GM19099 (cell line): ENCODE results near the gene ASB8.

Source experiments
- POLR2A ChIP-seq: IDR thresholded peaks from 3 replicates; pipeline ENCODE4 v1.6.1; 2011; ENCODE audit warnings: low read depth; ENCODE audit not compliant: insufficient read length; ENCODE audit errors: extremely low read depth

The ASB8 gene

DNA sequence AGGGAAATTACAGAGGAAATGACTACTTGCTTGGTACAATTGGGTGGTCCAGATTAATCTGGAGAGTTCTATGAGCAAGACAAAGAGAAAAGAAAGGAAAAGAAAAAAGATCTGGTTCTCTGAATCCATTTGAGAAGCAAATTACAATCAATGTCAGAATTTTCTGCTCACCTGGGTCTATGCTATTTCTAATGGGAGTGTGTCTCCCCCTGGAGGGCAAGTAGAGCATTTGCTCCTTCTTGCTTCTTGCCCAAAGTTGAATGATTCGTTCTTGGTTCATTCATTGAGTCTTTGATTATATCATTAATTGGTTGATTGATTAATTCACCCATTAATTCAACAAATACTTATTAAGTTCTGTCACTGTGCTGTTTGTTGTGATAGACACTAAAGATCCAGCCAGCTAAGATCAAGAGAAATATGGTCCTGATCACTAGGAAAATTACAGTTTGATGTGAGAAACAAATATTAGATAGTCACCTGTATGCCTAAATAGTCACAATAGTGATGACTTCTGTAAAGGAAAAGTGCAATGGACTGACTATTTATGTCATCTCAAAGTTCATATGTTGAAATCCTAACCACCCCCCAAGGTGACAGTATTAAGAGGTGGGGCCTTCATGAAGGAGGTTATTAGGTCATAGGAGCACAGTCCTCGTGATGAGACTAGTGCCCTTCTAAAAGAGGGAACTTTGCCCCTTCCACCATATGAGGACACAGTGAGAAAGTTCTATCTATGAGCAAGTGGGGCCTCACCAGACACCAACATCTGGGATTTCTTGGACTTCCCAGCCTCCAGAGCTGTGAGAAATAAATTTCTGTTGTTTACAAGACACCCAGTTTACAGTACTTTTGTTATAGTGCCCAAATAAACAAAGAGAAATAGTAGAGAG is 8.0 kb upstream of the ASB8 start:
- TF ChIP-seq POLR2A: no peak

DNA sequence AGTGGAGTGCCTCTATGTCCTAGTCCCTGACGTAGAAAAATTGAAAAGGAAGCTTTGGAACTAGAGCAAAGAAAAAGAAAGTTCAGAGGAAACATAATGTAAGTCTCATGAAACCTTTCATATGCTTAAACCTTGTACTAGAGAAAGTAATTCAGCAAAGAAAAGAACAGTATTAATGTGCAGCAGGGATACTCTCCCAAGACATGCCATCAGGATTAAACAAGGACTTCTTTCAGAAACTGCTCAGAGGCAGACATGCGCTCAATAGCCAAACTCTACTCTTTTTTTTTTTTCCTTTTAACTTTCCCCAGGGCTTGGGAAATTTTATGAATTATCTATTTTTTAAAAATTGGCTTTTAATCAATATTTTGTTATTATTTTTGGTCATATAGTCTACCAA is 7.1 kb upstream of the ASB8 start:
- TF ChIP-seq POLR2A: no peak

DNA sequence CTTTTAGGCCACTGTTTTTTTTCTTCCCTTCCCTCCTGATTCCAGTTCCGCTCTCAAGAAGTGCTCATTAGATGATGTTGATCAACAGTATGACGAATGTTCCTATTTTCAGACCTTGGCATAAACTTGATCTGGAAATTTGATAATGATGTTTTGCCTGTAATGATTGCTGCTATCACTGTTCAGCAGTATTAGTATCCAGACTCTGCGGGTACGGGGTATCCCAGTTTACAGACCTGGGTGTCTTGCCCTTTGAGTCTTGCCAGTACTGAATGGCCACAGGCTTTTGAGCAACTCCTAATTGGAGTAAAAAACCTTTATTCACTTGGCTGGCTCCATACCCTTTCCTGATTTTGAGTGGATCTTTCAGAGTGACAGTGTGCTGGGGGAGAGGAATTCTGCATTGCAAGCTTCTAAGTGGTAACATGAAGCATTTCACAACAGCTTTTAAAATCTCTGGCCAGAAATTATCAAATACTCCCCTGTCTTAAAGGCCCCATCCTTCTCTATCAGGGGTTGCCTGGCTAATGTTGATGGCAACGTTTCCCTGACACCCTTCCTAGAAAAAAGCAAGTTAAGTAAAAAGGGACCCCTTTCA is 5.9 kb upstream of the ASB8 start:
- TF ChIP-seq POLR2A: no peak

DNA sequence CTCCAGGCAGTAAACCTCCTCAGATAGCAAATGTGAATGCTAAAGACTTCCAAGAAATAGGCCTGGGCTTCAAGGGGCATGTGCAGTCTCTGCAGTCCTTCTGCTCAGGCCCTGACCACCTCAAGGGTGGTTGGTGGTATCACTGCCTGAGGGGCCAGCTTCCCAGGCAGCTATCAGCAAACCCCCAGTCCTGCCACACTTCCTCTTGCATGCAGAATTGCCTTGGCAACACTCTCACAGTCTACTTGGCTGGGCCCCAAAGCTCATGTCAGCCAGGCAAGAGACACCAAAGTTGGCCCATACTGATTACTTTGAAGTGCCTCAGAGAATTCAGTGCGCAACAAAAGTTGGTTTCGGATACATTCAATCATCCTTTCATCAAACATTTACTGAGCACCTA is 3.5 kb upstream of the ASB8 start:
- no peak for TF ChIP-seq POLR2A

DNA sequence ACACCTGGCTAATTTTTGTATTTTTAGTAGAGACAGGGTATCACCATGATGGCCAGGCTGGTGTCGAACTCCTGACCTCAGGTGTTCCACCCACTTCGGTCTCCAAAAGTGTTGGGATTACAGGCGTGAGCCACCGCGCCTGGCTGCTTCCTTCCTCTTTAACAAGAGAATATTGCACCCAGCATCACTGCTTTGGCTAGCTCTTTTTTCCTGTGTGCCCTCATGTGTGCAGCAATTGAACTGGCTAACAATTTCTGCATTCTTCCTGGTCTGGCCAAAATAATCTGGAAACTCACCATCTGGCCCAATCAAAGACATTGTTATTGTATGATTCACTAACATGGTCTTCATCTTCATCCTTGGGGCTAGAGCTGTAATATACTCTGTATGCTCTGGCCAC is 2.7 kb upstream of the ASB8 start:
- no peak for TF ChIP-seq POLR2A

DNA sequence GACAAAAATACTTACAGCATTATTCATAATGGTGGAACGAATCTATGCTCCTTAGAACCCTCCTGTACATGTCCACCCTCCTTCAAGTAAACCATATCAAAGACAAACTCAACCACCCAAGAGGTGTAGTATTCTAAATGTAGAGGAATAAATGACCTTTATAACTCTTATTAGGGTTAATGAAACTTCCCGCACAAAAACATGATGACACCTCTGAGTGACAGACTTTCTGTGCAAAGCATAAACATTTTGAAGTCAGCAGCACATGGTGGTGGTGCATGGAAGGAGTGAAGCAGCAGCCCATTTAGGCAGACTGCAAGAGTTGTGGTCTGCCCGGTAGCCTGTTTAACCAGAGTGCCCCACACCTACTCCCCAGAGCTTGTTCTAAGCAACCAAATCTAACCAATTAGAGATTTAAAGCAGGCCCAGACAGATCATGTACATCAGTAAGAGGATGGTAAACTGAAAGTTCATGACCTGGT is 615 bp upstream of the ASB8 start:
- TF ChIP-seq POLR2A: no peak

DNA sequence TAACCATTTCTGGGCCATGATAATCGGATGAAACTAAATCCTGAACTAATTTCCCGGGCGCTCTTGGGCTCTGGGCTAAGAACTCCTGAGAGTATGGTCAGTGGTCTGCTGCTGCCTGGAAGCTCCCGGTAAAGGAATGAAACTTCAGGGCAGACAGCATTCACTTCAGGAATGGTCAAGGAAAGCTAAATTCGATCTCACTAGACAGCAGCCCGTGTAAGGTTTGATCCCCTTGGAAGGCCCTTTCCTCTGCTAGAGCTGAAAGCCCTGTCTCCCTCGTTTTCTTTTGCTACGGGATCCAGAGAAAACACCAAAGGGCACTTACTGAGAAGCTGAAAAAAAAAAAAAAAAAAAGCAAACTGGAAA is 680 bp downstream of the ASB8 start:
- no peak for TF ChIP-seq POLR2A

DNA sequence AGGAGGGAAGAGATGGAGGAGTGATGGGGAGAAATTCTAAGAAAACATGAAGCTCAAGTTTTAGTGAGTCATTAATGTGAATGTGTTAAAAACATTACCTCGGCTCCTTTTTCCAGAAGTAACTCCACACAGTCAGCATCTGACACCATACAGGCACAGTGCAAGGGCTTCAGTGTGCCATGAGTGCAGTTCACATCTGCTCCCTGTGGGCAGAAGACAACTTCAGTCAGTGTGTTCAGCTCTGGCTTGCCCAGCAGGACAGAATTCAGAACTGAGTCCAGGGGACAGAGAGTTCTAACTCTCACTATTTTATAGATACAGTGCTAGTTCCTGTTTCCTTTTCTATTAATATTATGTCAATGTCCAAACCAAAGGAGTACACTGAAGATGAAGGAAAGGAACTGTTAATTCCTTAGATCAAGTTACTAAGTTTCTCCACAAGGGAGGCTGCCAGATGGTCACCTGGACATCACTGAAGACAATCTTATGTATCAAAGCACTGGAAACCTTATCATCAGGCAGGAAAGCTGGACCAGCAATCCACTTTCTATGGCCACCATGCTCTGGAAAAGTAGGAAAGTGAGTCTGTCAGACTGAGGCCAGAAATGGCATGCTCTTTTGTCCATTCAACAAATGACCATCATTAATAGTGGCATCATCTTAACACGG is 6.1 kb downstream of the ASB8 start:
- no peak for TF ChIP-seq POLR2A

DNA sequence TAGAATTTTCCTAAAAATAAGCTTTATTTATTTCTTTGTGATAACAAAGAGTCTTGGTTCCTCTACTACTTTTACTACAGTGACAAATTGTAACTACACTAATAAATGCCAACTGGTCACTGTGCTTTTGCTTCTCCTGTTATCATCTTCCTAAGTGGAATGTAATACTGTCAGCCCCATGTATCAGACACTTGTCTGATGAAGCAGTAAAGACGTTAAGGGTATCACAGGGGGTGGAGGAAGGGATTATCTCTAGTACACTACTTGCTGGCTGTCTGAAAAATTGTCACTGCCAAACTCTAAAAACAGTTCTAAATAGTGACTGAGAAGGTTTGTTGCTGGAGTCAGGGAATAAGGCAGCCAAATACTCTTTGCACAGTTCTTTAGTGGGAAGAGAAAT is 11.3 kb downstream of the ASB8 start:
- TF ChIP-seq POLR2A: no peak

DNA sequence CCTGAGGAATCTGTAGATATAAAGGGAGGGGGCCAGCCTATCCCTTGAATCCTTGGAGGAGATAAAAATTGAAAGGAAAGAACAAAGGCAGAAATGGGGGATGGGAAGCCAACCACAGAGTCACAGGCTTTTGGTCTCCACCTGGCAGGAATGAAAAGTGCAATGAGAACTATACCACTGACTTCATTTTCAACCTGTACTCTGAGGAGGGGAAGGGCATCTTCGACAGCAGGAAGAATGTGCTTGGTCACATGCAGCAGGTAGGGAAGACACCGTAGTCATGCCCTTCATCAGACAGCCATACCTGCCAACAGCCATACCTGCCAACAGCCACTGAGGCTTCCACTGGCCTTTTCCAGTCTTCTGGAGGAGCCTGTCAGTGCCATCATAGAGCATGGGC is 13.4 kb downstream of the ASB8 start:
- TF ChIP-seq POLR2A: no peak

DNA sequence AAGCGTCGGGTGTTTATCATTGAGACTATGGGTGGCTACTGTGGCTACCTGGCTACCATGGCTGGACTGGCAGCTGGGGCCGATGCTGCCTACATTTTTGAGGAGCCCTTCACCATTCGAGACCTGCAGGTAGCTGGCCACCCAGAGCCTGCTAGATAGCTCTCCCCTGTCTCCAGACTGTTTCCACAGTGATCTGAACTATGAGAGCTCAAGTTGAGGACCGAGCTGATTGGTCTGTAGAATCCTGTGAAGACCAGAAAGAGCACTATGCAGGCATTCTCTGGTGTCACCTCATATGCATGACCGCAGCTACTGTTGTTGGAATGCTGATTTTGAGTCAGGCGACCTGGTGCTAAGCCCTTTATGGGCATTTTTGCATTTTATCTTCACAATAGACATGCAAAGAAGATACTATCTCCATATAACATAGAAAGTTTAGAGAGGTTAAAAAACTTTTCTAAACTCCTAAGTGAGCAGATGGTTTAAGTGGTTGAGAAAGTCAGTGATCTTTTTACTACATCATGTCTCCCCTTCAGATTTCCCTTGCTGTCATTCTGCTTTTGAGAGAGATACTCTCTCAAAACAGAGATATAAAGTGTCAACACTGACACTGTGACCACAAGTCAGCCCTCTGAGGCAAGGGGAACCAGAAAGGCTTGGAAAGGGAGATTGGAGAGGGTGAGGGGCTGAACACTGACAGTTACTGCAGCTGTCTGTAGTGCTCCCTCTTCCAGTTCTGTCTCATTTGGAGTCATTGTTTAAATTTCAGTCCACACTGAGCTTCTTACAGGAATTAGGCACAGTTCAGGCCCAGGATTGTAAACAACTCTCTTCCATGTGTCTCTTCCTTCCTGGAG is 14.3 kb downstream of the ASB8 start:
- no peak for TF ChIP-seq POLR2A

DNA sequence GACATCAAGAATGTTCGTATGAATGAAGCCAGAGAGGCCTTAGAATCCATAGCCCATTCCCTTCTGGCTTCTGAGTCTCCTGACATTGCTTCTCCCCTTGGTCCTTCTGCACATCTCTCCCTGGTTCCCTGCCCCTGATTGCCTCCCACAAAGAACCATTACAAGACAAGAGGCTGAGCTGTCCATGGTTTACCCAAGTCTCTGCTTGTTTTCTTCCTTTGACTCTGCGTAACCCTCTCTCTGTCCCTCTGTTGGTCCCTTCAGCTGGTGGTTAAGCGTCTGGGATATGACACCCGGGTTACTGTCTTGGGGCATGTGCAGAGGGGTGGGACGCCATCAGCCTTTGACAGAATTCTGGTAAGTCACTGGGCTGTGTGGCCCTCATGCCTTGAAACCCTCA is 22.3 kb downstream of the ASB8 start:
- TF ChIP-seq POLR2A: no peak

DNA sequence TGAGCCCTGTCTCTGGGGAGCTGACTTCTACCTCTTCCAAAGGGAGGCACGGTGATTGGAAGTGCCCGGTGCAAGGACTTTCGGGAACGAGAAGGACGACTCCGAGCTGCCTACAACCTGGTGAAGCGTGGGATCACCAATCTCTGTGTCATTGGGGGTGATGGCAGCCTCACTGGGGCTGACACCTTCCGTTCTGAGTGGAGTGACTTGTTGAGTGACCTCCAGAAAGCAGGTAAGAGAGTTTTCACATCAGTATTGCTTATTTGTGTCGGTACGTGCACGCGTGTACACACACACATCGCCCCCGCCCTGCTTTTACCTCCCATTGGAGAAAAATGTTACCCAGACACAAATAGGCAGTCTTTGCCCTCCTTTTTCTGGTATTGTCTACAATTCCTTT is 24.5 kb downstream of the ASB8 start:
- TF ChIP-seq POLR2A: no peak

DNA sequence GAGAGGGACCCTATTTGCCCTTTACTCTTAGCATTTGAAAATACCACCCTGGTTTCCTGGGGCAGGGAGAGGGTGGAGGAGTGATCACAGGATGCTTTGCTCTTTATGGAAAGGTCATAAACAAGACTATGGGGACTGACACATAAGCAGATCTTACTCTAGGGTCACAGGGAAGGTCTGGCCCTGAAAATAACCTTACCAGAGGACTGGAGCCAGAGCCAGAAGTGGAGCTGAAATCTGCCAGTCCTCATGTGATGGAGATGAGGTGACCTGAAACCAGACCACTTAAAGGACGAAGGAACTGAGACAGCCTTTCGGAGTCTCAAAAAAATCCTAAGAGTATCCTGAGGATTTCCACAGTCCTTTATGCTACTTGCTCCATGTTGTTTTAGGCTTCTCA is 25.8 kb downstream of the ASB8 start:
- no peak for TF ChIP-seq POLR2A

DNA sequence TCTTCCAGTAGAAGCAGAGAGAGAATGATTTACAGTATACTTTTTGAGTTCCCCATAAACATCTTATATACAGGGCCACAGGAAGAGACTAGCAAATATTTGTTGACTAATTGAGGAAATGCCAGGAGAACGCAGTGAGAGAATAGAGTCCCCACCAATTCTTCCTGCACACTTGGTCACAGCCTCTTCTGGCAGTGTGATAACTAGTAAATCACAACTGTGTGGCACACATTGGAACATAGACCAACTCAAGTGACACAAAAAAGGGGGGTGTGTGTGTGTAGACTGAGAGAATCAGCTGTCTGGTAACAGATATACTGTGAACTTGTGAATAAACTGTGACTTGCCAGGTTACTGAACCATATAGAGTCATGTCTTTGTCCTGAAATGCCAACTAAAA is 27.9 kb downstream of the ASB8 start:
- no peak for TF ChIP-seq POLR2A
